IMR-90 (cell line): ENCODE results near the gene PSMG1. TPM values are rescaled to one million over a fixed set of nuclear protein-coding genes. Genes with fewer than 3 reads are reported as not detected.

ENCODE experiments used
- ATAC-seq: fragments of 200-7000 bp; cut with Tn5 transposase; 2 replicates; pipeline ENCODE4 v1.9.1; 2020; ENCODE audit warnings: low read depth, mild to moderate bottlenecking, moderate library complexity
- BruUV-seq: library from RNA; stranded (reverse); fragments of 400-500 nt; replicated peaks from 2 replicates; lab custom pipeline; 2021; lab: Mats Ljungman, UMichigan
- CTCF ChIA-PET: fragments of 300-600 bp; formaldehyde crosslinking; extraction: SDS; loops from one replicate; lab custom pipeline; 2021; ENCODE audit warnings: antibody characterized with exemption; lab: Yijun Ruan, JAX
- POLR2A ChIA-PET: fragments of 300-600 bp; sonication (Branson Sonifier 250); formaldehyde crosslinking; loops from one replicate; lab custom pipeline; 2022; ENCODE audit warnings: antibody characterized with exemption; ENCODE audit not compliant: unreplicated experiment; lab: Charles Lee
- DNase-seq: peaks from one replicate; pipeline ENCODE4 v3.0.0; 2013
- H2AFZ ChIP-seq: replicated peaks from 2 replicates; pipeline ENCODE3; 2013; ENCODE audit warnings: low read length, mild to moderate bottlenecking; ENCODE audit not compliant: poor library complexity
- H2AK5ac ChIP-seq: 2 replicates; pipeline ENCODE4 v1.6.1; 2013; ENCODE audit warnings: low read depth, low read length, inconsistent platforms
- H2AK9ac ChIP-seq: replicated peaks from 2 replicates; pipeline ENCODE3; 2013; ENCODE audit warnings: mild to moderate bottlenecking, low read depth, low read length, moderate library complexity; ENCODE audit not compliant: poor library complexity
- H2BK120ac ChIP-seq: 2 replicates; pipeline ENCODE4 v1.6.1; 2013; ENCODE audit warnings: low read depth, low read length, inconsistent platforms
- H2BK15ac ChIP-seq: 3 replicates; pipeline ENCODE4 v1.6.1; 2013; ENCODE audit warnings: low read depth, low read length, inconsistent platforms
- H2BK20ac ChIP-seq: 2 replicates; pipeline ENCODE4 v1.6.1; 2013; ENCODE audit warnings: low read depth, mild to moderate bottlenecking, inconsistent platforms, low read length, moderate library complexity
- H2BK5ac ChIP-seq: 2 replicates; pipeline ENCODE4 v1.6.1; 2013; ENCODE audit warnings: mild to moderate bottlenecking, low read depth, low read length, inconsistent platforms; ENCODE audit not compliant: poor library complexity, severe bottlenecking
- H3K14ac ChIP-seq: replicated peaks from 2 replicates; pipeline ENCODE4 v1.6.1; 2013; ENCODE audit warnings: low read depth, low read length, inconsistent platforms
- H3K18ac ChIP-seq: 2 replicates; pipeline ENCODE4 v1.6.1; 2013; ENCODE audit warnings: low read depth, low read length, control low read depth
- H3K23ac ChIP-seq: 2 replicates; pipeline ENCODE4 v1.6.1; 2013; ENCODE audit warnings: low read depth, low read length, inconsistent platforms
- H3K27ac ChIP-seq: 2 replicates; pipeline ENCODE4 v1.5.1; 2013; ENCODE audit warnings: mild to moderate bottlenecking, control low read depth, low read length; ENCODE audit not compliant: insufficient read depth
- H3K27me3 ChIP-seq: 2 replicates; pipeline ENCODE4 v1.6.1; 2013; ENCODE audit warnings: low read length; ENCODE audit not compliant: control insufficient read depth, insufficient read depth
- H3K36me3 ChIP-seq: 2 replicates; pipeline ENCODE4 v1.6.1; 2013; ENCODE audit warnings: low read length, mixed read lengths; ENCODE audit not compliant: control insufficient read depth, insufficient read depth
- H3K4ac ChIP-seq: 2 replicates; pipeline ENCODE4 v1.6.1; 2013; ENCODE audit warnings: low read depth, low read length, inconsistent platforms
- H3K4me1 ChIP-seq: 2 replicates; pipeline ENCODE4 v1.6.1; 2013; ENCODE audit warnings: low read length, mixed read lengths; ENCODE audit not compliant: control insufficient read depth, insufficient read depth
- H3K4me2 ChIP-seq: 2 replicates; pipeline ENCODE4 v1.6.1; 2013; ENCODE audit warnings: low read depth, mild to moderate bottlenecking, control low read depth, low read length, moderate library complexity
- H3K4me3 ChIP-seq: 2 replicates; pipeline ENCODE4 v1.5.1; 2013; ENCODE audit warnings: low read depth, mild to moderate bottlenecking, control low read depth, low read length, moderate library complexity; ENCODE audit not compliant: insufficient read depth
- H3K56ac ChIP-seq: 2 replicates; pipeline ENCODE4 v1.6.1; 2013; ENCODE audit warnings: low read length, inconsistent platforms; ENCODE audit not compliant: insufficient read depth; ENCODE audit errors: extremely low read depth
- H3K79me1 ChIP-seq, 2 experiments: 2 replicates each; pipeline ENCODE4 v1.6.1; 2013; ENCODE audit warnings: low read length in 2 of 2, inconsistent platforms in 1 of 2, low read depth in 1 of 2
- H3K9ac ChIP-seq: 2 replicates; pipeline ENCODE4 v1.6.1; 2013; ENCODE audit warnings: low read depth, low read length, control low read depth
- H3K9me1 ChIP-seq: 2 replicates; pipeline ENCODE4 v1.6.1; 2013; ENCODE audit warnings: low read length, inconsistent platforms; ENCODE audit not compliant: insufficient read depth
- H3K9me3 ChIP-seq: 2 replicates; pipeline ENCODE4 v1.6.1; 2013; ENCODE audit warnings: low read length; ENCODE audit not compliant: control insufficient read depth, insufficient read depth
- H4K20me1 ChIP-seq: 2 replicates; pipeline ENCODE4 v1.6.1; 2013; ENCODE audit warnings: low read length, inconsistent platforms; ENCODE audit not compliant: insufficient read depth
- H4K5ac ChIP-seq: 2 replicates; pipeline ENCODE4 v1.6.1; 2013; ENCODE audit warnings: mild to moderate bottlenecking, low read depth, low read length, control low read depth
- H4K8ac ChIP-seq, 2 experiments: 2 replicates each; pipeline ENCODE4 v1.6.1; 2013; ENCODE audit warnings: low read depth in 2 of 2, low read length in 2 of 2, control low read depth in 1 of 2, inconsistent platforms in 1 of 2
- H4K91ac ChIP-seq: 2 replicates; pipeline ENCODE4 v1.6.1; 2013; ENCODE audit warnings: low read depth, low read length, inconsistent platforms; ENCODE audit not compliant: insufficient read depth
- CHD1 ChIP-seq: IDR thresholded peaks from 2 replicates; pipeline ENCODE4 v1.6.1; 2012; ENCODE audit warnings: low read depth, low read length, improper control_type of control experiment
- FOS ChIP-seq: fragments of 150-350 bp; IDR thresholded peaks from 2 replicates; pipeline ENCODE4 v1.6.1; 2016; ENCODE audit warnings: low read depth, low read length
- MAZ ChIP-seq: IDR thresholded peaks from 2 replicates; pipeline ENCODE4 v1.6.1; 2012; ENCODE audit warnings: low read depth, mild to moderate bottlenecking, low read length, improper control_type of control experiment, moderate library complexity, borderline replicate concordance
- NFE2L2 ChIP-seq: fragments of 150-350 bp; IDR thresholded peaks from 2 replicates; pipeline ENCODE4 v1.6.1; 2016; ENCODE audit warnings: low read depth, mild to moderate bottlenecking, low read length
- POLR2A ChIP-seq: IDR thresholded peaks from 2 replicates; pipeline ENCODE4 v1.6.1; 2012; ENCODE audit warnings: mild to moderate bottlenecking, low read depth, low read length
- SMC3 ChIP-seq: fragments of 150-350 bp; IDR thresholded peaks from 2 replicates; pipeline ENCODE4 v1.6.1; 2016; ENCODE audit warnings: low read depth, mild to moderate bottlenecking, antibody characterized with exemption, low read length, moderate library complexity
- WGBS, 2 experiments: methylation state at CpG; one replicate each; pipeline versions ENCODE4 v1.1.5 to v1.1.7; 2013; ENCODE audit warnings: missing lambda C conversion rate in 2 of 2; ENCODE audit not compliant: insufficient read length in 1 of 2; ENCODE audit errors: extremely low coverage in 2 of 2; 5-methylcytosine and 5-hydroxymethylcytosine counted together
- dilution Hi-C: fragments of 300-500 bp; cut with HindIII; formaldehyde crosslinking; loops from one replicate; pipeline ENCODE4 v1.14.3; 2018; ENCODE audit warnings: low sequenced_read_pairs; ENCODE audit not compliant: unreplicated experiment
- in situ Hi-C: fragments of 300-500 bp; cut with MboI; formaldehyde crosslinking; loops from 3 replicates; pipeline ENCODE4 v1.14.3; 2019; ENCODE audit warnings: low sequenced_read_pairs, inconsistent platforms, mixed read lengths
- intact Hi-C: fragments of 100-400 bp; cut with micrococcal nuclease; formaldehyde crosslinking; loops from 2 replicates; pipeline ENCODE4 v1.10.0; 2022
- polyA plus RNA-seq, 3 experiments: library from polyadenylated mRNA; depleted of rRNA; stranded (reverse); fragments of >200 nt; gene quantifications; 2 replicates each; pipeline ENCODE4 v1.2.3, GENCODE V29; 2012; ENCODE audit warnings: low replicate concordance in 1 of 3
- total RNA-seq: library from RNA; depleted of rRNA; stranded (reverse); fragments of >200 nt; gene quantifications from 2 replicates; pipeline ENCODE4 v1.2.3, GENCODE V29; 2012
- TF ChIP-seq, protein P1 (sequence below): fragments of 150-350 bp; IDR thresholded peaks from 2 replicates; pipeline ENCODE4 v1.6.1; 2016; ENCODE audit warnings: low read depth, mild to moderate bottlenecking, low read length, moderate library complexity, borderline replicate concordance

PSMG1 gene
- total and polyA plus RNA-seq, 2 of the 4 experiments (the other 2 are of a cell fraction), result 37.8 to 45.4 TPM

DNA sequence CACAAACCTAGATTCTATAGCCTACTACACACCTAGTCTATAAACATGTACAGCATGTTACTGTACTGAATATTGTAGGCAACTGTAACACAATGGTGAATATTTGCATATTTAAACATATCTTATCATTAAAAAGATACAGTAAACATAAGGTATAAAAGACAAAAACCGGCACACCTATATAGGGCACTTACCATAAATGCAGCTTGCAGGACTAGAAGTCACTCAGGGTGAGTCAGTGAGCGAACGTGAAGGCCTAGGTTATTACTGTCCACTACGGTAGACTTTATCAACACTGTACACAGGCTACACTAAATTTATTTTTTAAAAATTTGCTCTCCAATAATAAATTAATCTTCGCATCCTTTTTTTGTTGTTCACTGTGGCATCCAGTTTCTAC, 13.3 kb downstream of the PSMG1 start:
- dilution Hi-C loops, result no loop called here
- Histone ChIP-seq H4K91ac (no peak overlapping the region), H4K20me1 (no peaks in the 10 kb centered on the region), H4K8ac (no peak overlapping the region), H2BK15ac (no peak overlapping the region), H3K56ac (no peak overlapping the region), H3K79me1 (0 out of 4 replicates have a peak, but pooled peaks cover 0 to 7% of the 10 kb centered on the region in 2 experiments), H3K23ac (no peak overlapping the region), H2BK20ac (no peak overlapping the region), H2BK120ac (no peak overlapping the region), H3K4me1 (no peaks in the 10 kb centered on the region), H2AK5ac (no peak overlapping the region), H2BK5ac (no peak overlapping the region), H3K4ac (no peak overlapping the region), H3K27ac (no peak overlapping the region), H3K4me3 (no peak overlapping the region), H3K9me3 (peaks cover 3% of the 10 kb centered on the region), H2AK9ac (no peak overlapping the region), H3K18ac (no peak overlapping the region), H4K5ac (no peak overlapping the region), H3K14ac (no peak overlapping the region), H3K4me2 (no peak overlapping the region), H3K27me3 (peaks cover 2% of the 10 kb centered on the region), H2AFZ (no peak overlapping the region), H3K36me3 (peaks cover 21% of the 10 kb centered on the region), H3K9me1 (peaks cover 9% of the 10 kb centered on the region; the same call in 1 of the 2 replicates), H3K9ac (no peak overlapping the region)
- in situ Hi-C loops, result loop anchor here (10.0 to 25.0 kb wide), 2 partner anchors 665 to 783 kb away; no protein-coding TSS in a partner anchor
- no peak for ATAC-seq
- ChIA-PET POLR2A (no interaction called here), CTCF (no interaction called here)
- BruUV-seq, result no TSS peak
- WGBS, 2 experiments, result no CpG with 5 or more reads among the region's 5 CpGs
- intact Hi-C loops, result no loop called here
- DNase-seq, result no peak
- TF ChIP-seq, protein P1, sequence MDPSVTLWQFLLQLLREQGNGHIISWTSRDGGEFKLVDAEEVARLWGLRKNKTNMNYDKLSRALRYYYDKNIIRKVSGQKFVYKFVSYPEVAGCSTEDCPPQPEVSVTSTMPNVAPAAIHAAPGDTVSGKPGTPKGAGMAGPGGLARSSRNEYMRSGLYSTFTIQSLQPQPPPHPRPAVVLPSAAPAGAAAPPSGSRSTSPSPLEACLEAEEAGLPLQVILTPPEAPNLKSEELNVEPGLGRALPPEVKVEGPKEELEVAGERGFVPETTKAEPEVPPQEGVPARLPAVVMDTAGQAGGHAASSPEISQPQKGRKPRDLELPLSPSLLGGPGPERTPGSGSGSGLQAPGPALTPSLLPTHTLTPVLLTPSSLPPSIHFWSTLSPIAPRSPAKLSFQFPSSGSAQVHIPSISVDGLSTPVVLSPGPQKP, result no peak
- no peak for TF ChIP-seq NFE2L2
- TF ChIP-seq CHD1, result no peak
- TF ChIP-seq MAZ, result no peak
- no peak for TF ChIP-seq POLR2A
- TF ChIP-seq SMC3, result no peak
- no peak for TF ChIP-seq FOS
